Measurements from ENCODE around the gene SCNN1G.

Gene SCNN1G

GRCh38 chr16:23256440-23256839 is 73.9 kb downstream of the SCNN1G start:
- DNase-seq: no peak

GRCh38 chr16:23257682-23258081 is 75.1 kb downstream of the SCNN1G start:
- DNase-seq: no peak

GRCh38 chr16:23258919-23259237 is 76.3 kb downstream of the SCNN1G start:
- no peak for DNase-seq

Measured in stimulated activated CD4-positive, alpha-beta T cell treated with anti-CD3 and anti-CD28 coated beads, Interleukin-1b, Interleukin-23, amount 100 ng/mL, for 48 hours (primary cell).